Upper lobe of left lung (tissue), 4 donors: ENCODE data around the gene P3R3URF.

Experiments used
- CTCF ChIP-seq, 6 experiments: fragments of 450-650 bp in 4 of 6; fragments of 200-600 bp in 2 of 6; sonication (generic) in 2 of 6; IDR thresholded peaks; one replicate each; pipeline ENCODE4 v1.5.1; 2016 to 2019; ENCODE audit warnings: antibody characterized with exemption in 6 of 6
- POLR2A ChIP-seq, 4 donors: fragments of 450-650 bp; IDR thresholded peaks; one replicate each; pipeline ENCODE4 v1.5.1; 2016 to 2017; ENCODE audit warnings: antibody characterized with exemption in 4 of 4, mild to moderate bottlenecking in 2 of 4
- POLR2AphosphoS5 ChIP-seq, 2 donors: sonication (generic); formaldehyde crosslinking; IDR thresholded peaks; one replicate each; pipeline ENCODE4 v1.5.1; 2017; ENCODE audit warnings: antibody characterized with exemption in 2 of 2

GRCh38 chr1:46157916-46158311, 18.4 kb downstream of the P3R3URF start:
- no peak for TF ChIP-seq CTCF (IDR thresholded peaks at IDR 0.05)
- no peak for TF ChIP-seq POLR2A (IDR thresholded peaks at IDR 0.05)
- no peak for TF ChIP-seq POLR2AphosphoS5 (IDR thresholded peaks at IDR 0.05)
